Activated CD4-positive, alpha-beta T cell treated with anti-CD3 and anti-CD28 coated beads for 48 hours (primary cell): ENCODE measurements around the gene PNPLA1.

Experiments
- DNase-seq: peaks from one replicate; pipeline ENCODE4 v3.0.0-alpha.2; 2020

PNPLA1 gene

DNA sequence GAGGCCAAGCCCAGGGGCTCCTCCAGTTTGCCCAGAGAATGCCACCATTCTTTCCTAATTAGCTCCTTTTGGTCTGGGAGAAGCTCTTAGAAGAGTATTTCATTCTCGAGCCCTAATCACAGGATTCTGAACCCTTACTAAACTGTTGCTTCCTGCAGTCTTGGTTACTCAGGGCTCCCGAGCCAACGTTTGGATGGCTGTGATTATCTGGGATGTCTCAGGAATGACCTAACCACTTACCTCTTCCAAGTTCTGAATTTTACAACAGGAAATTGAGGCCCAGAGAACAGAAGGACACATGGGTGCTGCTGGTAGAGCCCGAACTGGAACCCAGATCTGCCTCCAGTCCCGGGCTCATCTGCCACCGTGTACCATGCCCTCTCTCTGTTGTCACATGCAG lies 22.2 kb upstream of the PNPLA1 start:
- no peak for DNase-seq

DNA sequence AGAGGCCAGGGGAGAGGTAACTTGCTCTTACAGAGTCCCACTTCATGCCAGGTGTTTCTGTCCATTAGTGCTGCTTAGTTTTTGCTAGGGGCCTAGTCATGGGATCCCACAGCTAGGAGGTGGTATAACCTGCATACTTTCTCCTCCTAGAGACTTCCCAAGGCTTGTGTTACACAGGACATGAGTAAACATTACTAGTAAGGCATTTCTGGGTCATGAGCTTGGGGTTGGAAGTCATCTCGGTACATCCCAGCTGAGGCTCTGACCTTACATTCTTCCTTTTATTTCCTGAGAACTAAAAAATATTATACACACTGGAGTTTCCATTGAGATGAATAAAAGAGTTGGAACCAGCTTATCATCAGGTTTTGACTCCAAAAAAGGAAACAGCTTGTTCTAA lies 20.9 kb upstream of the PNPLA1 start:
- no peak for DNase-seq

DNA sequence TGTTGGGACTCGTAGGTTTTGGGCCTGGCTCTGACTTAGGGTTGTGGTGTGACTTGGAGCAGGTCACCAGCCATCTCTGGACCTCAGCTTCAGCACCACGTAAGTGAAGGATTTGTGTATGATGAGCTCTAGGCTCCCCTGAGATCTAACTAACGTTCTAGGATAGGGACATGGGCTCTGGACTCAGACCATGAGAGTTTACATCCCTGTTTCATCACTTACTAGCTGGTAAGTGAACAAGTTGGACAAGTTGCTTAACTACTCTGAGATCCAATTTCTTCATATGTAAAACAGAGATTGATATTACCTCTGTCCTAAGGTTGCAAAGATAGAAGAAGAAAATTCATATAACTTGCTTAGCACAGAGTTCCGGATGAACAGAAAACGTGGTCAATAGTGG lies 20.3 kb upstream of the PNPLA1 start:
- DNase-seq = no peak

DNA sequence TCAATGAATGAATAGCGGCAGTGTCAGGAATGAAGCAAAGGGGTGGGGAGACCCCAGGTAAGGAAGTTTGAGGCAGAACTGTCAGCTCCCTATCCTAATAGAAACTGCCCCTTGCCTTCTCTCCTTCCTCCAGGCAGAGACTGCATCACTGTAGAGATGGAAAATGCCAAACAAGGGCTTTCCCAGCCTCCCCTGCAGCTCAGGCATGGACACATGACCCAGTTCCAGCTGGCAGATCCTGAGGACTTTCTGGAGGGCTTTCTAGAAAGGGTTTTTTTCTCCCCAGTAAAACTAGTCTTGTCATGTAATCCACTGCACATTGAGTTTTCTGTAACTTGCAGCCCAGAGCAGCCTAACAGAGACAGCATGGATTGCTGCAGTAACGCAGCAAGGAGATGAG lies 17.9 kb upstream of the PNPLA1 start:
- no peak for DNase-seq

DNA sequence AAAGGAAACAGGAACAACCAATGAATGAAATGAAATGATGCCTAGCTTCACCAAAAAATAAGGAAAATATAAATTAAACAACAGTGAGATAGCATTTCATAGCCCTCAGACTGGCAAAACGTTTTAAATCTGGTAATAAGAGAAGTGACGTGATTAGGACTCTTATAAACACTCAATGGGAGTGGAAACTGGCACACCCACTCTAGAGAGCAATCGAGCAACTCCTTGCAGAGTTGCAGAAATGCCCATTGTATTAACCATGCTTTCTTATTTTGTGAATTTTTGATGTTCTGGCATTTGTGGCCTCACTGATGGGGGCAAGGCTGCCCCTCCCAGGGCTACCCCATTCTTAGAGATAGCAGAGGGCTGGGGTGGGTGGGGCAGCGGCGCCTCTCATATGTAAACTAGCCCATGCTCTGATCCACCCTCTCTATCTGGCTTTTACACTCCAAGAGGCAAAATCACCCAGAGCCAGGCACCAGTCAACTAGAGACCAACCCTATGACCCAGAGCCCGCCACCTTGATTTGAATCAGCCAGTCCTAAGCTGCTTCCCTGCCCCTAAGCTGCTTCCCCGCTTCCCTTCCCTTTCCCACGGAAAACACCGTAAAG lies 6.4 kb upstream of the PNPLA1 start:
- no peak for DNase-seq

DNA sequence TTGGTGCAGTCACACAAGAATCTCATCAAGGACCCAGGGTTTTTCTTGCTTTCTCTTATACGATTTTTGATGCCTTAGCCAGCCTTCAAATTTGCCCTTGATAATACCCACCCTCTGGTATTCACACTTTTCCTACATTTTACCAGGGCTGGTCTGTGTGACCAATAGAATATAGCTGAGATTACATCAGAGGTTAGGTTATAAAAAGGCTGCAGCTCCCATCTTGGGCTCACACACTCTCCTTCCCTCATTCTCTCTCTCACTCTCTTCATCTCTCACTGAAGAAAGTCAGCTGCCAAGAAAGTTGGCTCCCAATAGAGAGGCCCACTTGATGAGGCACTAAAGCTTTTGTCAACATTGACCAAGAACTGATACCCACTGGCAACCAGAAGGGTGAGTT lies 4.1 kb upstream of the PNPLA1 start:
- DNase-seq = no peak

DNA sequence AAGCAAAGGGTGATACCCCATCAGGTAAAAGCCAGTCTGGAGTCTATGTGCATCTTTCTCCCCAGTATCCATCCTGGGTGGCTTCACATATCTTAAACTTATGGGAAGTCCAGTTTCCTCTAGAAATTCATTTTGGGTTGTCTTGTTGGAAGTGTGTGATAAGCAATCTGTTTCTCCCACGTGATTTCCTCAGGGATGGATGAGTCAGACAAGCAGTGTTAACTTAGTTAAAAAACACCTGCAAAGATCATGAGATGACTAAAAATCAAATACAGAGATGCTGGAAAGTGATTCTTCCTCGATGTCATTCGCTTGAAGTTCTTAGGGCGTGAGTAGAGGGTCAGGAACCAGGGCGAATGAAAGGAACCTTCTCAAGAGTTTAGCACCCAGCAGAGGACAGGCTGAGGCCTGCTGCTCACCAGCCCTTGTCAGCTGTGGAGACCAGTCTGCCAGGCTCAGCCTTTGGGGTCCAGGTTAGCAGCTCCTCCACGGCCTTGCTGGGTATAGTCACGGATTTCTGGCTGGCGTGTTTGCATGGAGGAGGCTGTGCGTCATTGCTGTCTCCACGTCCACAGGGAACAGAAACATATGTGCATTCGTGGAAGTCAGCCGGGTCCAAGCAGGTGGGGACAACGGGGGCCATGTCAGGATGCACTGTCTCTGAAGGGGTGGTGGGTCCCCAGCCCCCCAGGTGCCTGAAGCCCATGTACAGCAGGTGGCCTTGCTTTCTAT lies 2.8 kb upstream of the PNPLA1 start:
- no peak for DNase-seq

DNA sequence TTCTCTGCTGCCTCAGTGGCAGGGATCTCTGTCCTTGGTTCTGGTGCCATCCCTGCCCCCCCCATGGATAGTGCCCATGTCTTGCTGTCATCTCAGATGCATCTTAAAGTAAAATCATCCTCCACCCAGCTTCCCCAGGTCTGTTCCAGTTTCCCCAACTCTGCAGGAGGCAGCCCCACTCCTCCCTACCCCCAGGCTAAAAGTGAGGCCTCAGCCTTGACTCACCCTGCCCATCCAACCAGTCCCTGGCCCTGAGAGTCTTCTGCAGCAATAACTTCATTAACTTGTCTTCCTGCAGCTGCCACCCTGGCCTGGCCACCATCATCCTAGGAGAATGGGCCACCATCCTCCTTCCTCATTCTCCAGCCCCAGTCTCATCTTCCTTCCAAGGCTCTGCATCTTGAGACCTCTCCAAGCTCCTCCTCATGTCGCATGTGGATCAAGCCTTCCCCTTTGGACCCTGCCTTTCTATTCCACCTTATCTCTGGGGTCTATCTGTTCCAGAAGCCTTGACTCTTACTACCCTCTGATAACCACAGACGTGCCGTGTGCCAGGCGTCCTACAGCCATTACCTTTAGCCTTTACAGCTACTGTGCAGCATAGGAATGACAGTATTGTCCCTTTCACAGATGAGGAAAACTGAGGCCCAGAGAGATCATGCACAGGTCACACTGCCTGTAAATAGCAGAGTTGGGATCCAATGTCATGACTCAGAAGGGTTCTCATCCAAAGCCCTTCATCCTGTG lies 2.0 kb upstream of the PNPLA1 start:
- no peak for DNase-seq

DNA sequence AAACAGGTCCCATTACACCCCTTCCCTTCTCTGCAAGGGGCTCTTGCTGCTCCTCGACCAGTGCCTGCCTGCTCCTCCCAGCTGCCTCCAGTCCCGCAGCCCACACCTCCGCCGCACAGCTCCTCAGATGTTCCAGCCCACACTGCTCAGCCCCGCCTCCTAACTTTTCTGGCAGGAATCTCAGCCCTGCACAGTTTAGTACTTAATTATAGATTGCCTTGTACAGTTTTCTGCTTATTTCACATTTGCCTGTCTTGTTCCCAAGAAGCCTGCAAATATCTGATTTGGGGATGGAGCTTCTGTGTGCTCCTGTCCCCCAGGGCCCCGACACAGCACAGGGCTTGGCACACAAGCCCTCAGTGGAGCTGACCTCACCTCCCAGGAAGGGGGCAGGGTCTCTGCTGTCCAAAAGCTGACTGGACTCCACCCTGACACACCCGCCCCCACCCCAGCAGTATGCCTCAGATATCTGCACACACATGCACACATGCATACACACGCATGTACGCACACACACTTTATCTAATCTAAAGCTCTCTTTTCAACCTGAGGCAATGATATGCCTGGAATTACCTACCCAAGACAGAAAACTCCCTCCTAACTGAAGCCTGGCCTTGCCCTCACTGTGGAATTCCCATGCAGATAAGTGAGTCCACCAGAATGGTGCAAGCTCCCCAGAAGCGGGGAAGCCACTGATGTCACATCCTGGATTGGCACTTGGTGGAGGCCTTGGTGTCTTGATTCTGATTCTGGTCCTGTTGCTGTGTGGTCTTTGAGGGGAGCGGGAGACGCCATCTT lies 1.2 kb upstream of the PNPLA1 start:
- no peak for DNase-seq

DNA sequence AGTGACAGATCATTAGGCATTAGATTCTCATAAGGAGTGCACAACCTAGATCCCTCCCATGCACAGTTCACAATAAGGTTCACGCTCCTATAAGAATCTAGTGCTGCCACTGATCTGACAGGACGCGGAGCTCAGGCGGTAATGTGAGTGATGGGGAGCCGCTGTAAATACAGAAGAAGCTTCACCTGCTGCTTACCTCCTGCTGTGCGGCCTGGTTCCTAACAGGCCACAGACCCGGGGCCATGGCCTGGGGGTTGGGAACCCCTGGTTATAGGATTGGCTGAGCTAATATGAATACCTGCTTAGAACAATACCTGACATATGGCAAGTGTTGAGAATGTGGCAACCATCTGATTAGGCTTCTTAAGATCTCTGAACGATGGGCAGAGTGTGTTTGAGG lies 2.4 kb downstream of the PNPLA1 start:
- DNase-seq = no peak

DNA sequence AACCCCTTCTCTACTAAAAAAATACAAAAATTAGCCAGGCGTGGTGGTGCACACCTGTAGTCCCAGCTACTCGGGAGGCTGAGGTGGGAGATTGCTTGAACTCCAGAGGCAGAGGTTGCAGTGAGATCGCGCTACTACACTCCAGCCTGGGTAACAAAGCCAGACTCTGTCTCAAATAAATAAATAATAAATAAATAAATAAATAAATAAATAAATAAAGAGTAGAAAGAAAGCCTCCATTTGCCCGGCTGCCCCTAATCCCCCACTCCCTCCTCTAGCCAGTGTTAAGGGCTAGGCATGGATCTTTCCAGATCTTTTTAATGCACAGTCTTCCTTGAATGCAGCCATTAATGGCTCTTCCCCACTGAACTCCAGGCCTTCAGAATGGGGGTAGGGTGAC lies 3.2 kb downstream of the PNPLA1 start:
- no peak for DNase-seq

DNA sequence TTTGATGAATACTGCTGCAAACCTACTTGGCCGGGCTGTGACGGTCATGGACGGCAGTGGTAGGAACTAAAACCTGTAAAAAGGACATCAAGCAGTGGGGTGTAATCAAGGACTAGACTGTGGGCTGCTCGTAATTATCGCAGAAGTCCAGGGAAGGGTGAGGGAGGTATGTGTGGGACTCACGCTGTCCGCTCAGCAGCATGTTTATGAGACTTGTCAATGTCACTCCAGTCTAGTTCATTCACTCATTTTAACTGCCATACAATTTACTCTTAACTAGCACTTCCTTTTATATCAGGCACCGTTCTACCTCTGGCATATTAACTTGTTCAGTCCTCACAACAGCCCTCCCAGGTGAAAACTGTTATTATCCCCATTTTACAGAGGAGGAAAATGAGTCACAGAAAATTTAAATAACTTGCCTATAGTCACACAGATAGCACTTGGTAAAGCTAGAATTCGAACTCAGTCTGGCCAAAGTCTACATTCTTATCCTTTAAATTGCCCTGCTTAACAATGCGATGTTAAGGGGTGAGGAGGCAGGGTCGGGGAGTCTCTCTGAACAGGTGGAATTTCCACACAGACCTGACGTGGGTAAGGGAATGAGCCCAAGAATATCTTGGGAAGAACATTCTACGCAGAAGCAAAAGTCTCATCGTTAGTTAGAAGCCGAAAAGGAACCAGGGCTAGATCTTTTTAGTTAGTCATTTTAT lies 4.1 kb downstream of the PNPLA1 start:
- no peak for DNase-seq

DNA sequence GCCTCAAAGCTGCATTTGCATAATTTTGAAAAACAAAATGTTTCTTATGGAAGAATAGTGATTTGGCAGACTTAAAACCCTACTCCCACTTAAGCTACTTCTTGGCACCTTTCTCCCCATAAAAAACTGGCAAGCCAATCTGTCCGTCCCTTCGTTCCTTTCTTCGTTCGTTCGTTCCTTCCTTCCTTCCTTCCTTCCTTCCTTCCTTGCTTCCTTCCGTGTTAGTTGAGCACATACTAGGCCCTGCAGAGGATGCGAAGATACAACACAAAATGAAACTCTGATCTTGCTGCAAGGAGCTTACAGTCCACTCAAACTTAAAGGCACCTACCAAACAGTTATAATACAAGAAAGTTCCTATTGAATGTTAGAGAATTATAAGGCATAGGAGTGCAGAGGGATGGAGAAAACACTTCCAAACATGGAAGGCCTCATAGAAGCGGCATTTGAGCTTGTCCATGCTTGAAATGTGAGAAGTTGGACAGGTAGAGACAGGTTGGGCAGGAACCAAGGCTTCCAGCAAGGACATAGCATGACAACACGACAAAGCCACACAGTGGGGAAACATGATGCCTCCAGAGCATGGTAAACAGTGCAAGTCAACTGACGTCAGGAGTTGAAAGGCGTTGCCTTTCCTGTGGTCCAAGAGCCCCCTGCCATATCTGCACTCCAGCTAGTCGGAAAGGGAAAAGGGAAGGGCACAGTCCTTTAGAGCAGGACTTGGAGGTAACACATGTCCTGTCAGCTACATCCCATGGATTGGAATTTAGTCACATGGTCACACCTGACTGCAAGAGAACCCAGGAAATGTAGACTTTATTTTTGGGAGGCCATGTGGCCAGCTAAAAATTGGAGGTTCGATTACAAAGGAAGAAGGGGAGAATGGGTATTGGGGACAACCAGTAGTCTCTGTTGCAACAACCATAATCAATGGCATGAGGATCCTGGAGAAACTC lies 7.0 kb downstream of the PNPLA1 start:
- no peak for DNase-seq

DNA sequence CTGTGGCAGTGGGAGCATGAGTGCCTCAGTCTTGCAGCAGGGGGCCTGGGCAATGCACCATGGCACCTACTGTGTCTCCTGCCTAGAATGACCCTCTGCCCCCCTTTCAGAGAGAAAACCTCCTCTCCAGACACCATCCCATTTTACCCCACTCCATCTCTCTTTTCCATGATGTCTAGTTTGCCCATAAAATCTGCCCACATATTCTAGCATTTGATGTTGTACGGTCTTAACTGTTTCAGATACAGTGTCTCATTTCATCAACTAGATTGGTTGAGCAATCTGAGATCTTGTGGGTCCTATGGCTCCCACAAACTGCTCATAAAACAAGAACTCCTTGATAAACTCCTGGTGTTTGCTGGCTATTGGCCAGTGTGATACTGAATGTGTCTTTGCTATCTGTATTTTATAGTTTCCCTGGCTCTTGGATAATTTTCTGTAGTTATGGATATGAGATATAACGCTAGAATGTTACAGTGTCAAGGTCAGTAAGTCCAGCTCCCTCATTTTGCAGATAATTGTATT lies 8.1 kb downstream of the PNPLA1 start:
- no peak for DNase-seq

DNA sequence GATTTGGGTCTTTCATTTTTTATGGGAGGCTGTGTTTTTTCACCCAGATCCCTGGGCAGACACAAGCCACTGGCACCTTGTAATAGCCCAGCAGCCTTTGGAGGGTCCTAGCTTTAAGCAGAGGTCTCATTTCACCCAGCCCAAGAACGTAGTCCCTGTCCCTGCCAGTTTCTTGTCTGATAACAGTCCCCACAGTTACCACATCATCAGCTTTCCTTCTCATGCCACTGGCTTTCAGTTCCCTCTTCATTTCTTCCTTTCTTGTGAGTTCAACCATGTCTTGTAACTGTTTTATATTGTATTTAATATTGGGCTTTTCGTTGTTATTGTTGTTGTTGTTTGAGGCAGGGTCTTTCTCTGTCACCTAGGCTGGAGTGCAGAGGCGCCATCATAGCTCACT lies 10.6 kb downstream of the PNPLA1 start:
- no peak for DNase-seq

DNA sequence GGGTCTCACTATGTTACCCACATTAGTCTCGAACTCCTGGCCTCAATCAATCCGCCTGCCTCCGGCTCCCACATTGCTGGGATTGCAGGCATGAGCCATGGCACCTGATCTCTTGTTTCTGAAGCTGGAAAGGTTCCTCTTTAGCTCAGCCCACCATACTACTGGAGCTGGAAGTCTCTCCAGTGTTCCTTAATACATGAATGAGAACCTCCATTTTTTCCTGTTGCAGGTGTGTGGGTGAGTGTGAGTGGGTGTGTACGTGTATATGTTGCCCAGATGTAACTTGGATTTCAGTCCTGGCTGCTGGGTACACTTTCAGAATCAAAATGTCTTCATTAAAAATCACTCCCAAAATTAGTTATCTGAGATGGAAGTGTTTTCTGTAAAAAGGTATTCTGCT lies 11.1 kb downstream of the PNPLA1 start:
- DNase-seq = no peak

DNA sequence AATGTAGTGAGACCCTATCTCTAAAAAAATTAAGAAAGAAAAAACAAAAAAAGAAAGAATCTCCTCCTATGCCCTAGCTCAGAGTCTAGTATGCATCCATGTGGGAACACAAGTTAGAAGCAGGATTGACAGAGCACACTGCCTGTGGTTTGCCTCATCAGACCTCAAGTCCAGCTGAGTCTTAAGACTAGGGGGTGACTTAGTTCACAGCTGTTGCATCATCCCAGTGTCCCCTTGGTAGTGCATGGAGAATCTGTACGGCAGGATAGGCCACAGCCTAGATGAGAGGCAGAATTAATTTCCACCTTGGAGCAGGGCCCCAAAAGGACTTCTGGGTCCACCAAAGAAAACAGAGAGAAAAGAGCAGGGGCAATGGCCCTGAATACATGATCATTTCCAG lies 13.7 kb downstream of the PNPLA1 start:
- DNase-seq = no peak

DNA sequence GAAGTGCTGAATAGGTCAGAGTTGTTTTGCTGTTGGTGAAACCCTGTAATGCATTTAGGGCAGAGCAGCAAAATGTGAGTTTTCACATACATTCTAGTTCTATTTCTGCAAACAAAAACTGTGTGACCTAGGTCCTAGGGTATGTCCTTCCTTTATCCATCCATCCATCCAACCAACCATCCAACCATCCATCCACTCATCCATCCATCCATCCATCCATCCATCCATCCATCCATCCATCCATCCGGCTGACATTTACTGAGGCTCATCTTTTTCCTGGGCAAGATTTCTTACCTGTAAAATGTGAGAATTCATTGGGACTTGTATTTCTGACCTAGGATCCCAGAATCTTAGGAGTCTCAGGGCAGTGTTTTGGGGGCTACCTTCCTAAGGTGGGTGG lies 14.5 kb downstream of the PNPLA1 start:
- DNase-seq = no peak

DNA sequence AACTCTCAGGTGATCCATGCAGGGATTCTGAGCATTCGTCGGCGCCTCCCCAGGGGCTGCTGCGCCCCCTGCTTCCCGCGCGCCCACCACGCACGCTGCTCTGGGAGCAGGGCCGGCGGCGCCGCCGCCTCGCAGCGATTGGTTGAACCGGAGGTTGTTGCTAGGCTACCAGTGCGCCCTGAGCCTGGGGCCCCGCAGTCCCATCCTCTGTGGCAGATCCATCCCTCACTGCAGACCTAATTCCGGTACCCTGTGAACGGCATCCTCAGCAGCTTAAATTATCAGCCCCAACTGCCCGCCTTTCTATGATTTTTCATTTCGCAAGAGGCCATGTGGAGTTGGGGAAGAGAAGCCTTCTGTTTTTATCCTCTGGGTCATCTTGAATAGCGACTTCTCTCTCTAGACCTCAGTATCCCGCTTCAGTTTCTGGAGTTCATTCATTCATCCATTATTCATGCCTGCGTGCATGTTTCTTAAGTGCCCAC lies 15.4 kb downstream of the PNPLA1 start:
- DNase-seq = peak; percentile 6

DNA sequence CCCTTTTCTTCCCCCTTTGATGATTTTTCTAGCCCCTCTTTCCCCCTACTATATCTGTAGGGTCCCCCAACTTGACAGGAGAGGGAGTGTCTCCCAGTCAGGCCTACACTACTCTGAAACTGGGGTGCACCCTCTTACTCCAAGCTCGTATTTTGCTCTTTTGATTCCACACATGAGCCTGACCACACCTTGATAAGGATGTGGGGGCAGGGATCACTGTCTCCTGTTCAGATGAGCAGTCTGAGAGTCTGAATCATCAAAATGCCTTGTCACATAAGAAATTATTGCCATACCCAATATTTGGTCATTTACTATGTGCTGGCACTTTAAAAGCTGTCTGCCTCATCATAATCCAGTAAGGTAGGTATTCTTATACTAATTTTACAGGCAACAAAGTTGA lies 15.9 kb downstream of the PNPLA1 start:
- no peak for DNase-seq

DNA sequence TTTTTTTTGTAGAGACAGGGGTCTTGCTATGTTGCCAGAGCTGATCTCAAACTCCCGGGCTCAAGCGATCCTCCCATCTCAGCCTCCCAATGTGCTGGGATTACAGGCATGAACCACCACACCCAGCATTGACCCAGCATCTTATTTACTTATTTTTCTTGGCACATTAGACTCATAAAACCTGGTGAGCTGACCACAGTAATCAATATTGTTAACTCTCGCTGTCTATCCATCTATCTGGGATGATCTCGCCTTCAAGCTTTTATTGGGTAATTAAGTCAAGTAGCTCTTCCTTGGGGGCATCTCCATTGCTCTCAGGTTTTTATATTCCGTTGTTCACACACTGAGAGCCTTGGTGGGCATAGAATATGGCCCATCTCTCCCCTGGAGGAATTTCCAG lies 17.0 kb downstream of the PNPLA1 start:
- no peak for DNase-seq
